H1 (cell line): ENCODE measurements around the gene REXO5. TPM values are rescaled to one million over a fixed set of nuclear protein-coding genes. Genes with fewer than 3 reads are reported as not detected.

Experiments used
- CTCF ChIA-PET: fragments of 300-600 bp; sonication (Branson Sonifier 250); formaldehyde crosslinking; loops from one replicate; lab custom pipeline; 2021; ENCODE audit not compliant: partially characterized antibody; lab: Charles Lee
- POLR2A ChIA-PET: fragments of 300-600 bp; sonication (Branson Sonifier 250); formaldehyde crosslinking; loops from one replicate; lab custom pipeline; 2021; ENCODE audit warnings: inconsistent platforms; ENCODE audit not compliant: partially characterized antibody; lab: Charles Lee
- DNase-seq, 2 experiments: peaks; one replicate each; pipeline versions ENCODE4 v3.0.0 to v3.0.0-alpha.2; 2010 to 2022; ENCODE audit warnings: low spot score in 2 of 2, low read depth in 1 of 2, mixed read lengths in 1 of 2
- FAIRE-seq: peaks from 2 replicates; lab custom pipeline; 2011; peaks lifted over from hg19 to GRCh38; lab: Jason Lieb, UNC
- H2AFZ ChIP-seq: 2 replicates; pipeline ENCODE4 v1.8.1; 2012; ENCODE audit warnings: low read length, inconsistent platforms
- H2AK5ac ChIP-seq: 2 replicates; pipeline ENCODE4 v1.6.1; 2013; ENCODE audit warnings: low read depth, low read length
- H2BK120ac ChIP-seq: replicated peaks from 2 replicates; pipeline ENCODE3; 2013; ENCODE audit warnings: low read depth, low read length, inconsistent platforms
- H2BK12ac ChIP-seq: 2 replicates; pipeline ENCODE4 v1.6.1; 2013; ENCODE audit warnings: low read depth, low read length
- H2BK15ac ChIP-seq: 2 replicates; pipeline ENCODE4 v1.6.1; 2013; ENCODE audit warnings: low read length
- H2BK20ac ChIP-seq: 2 replicates; pipeline ENCODE4 v1.6.1; 2013; ENCODE audit warnings: low read length
- H2BK5ac ChIP-seq: 2 replicates; pipeline ENCODE4 v1.6.1; 2013; ENCODE audit warnings: low read depth, low read length
- H3K14ac ChIP-seq: 2 replicates; pipeline ENCODE4 v1.6.1; 2013; ENCODE audit warnings: inconsistent platforms; ENCODE audit not compliant: insufficient read length
- H3K18ac ChIP-seq: 2 replicates; pipeline ENCODE4 v1.6.1; 2013; ENCODE audit warnings: low read length; ENCODE audit errors: extremely low read depth
- H3K23ac ChIP-seq: 2 replicates; pipeline ENCODE4 v1.6.1; 2013; ENCODE audit warnings: inconsistent platforms; ENCODE audit not compliant: insufficient read length
- H3K23me2 ChIP-seq: 2 replicates; pipeline ENCODE4 v1.6.1; 2013; ENCODE audit warnings: low read depth, low read length
- H3K27ac ChIP-seq: 2 replicates; pipeline ENCODE4 v1.6.1; 2011; ENCODE audit warnings: low read depth, low read length, inconsistent platforms
- H3K27me3 ChIP-seq, 4 experiments: replicated peaks in 1 of 4; 1 replicate in 1 of 4; 2 replicates in 3 of 4; pipeline versions ENCODE4 v1.6.1 to v1.8.1; 2011 to 2013; ENCODE audit warnings: low read length in 3 of 4, mild to moderate bottlenecking in 3 of 4, inconsistent platforms in 2 of 4, mixed read lengths in 2 of 4, moderate library complexity in 1 of 4; ENCODE audit not compliant: control insufficient read depth in 3 of 4, insufficient read depth in 3 of 4; ENCODE audit errors: extremely low read depth in 1 of 4
- H3K36me3 ChIP-seq, 4 experiments: 2 replicates each; pipeline versions ENCODE4 v1.6.1 to v1.8.1; 2011 to 2013; ENCODE audit warnings: mild to moderate bottlenecking in 4 of 4, low read length in 3 of 4, moderate library complexity in 2 of 4, control low read depth in 1 of 4, inconsistent platforms in 1 of 4; ENCODE audit not compliant: insufficient read depth in 4 of 4, control insufficient read depth in 2 of 4
- H3K4ac ChIP-seq: replicated peaks from 2 replicates; pipeline ENCODE3; 2013; ENCODE audit warnings: low read length, low read depth, mixed read lengths, inconsistent platforms; ENCODE audit not compliant: insufficient read length
- H3K4me1 ChIP-seq, 4 experiments: replicated peaks in 1 of 4; 1 replicate in 1 of 4; 2 replicates in 3 of 4; pipeline versions ENCODE4 v1.6.1 to v1.8.1; 2011 to 2013; ENCODE audit warnings: low read length in 3 of 4, inconsistent platforms in 2 of 4, mixed read lengths in 1 of 4; ENCODE audit not compliant: insufficient read depth in 4 of 4, control insufficient read depth in 3 of 4
- H3K4me2 ChIP-seq, 2 experiments: 2 replicates each; pipeline versions ENCODE4 v1.6.1 to v1.8.1; 2011 to 2013; ENCODE audit warnings: low read depth in 2 of 2, low read length in 2 of 2, control low read depth in 1 of 2, inconsistent platforms in 1 of 2, mild to moderate bottlenecking in 1 of 2; ENCODE audit not compliant: insufficient read depth in 1 of 2
- H3K4me3 ChIP-seq, 4 experiments: fragments of 200-600, 300-600 bp in 1 of 4; sonication (generic), shearing (Covaris generic), sonication (Bioruptor Twin) in 1 of 4; 2 replicates each; pipeline versions ENCODE4 v1.5.1 to v1.8.1; 2011 to 2016; ENCODE audit warnings: low read length in 4 of 4, low read depth in 3 of 4, control low read depth in 2 of 4, inconsistent platforms in 2 of 4, mild to moderate bottlenecking in 2 of 4, mixed read lengths in 1 of 4, moderate library complexity in 1 of 4; ENCODE audit not compliant: insufficient read depth in 2 of 4; ENCODE audit errors: extremely low read depth in 1 of 4
- H3K56ac ChIP-seq: replicated peaks from 2 replicates; pipeline ENCODE3; 2013; ENCODE audit warnings: low read depth, mild to moderate bottlenecking, mixed read lengths, low read length, inconsistent platforms; ENCODE audit not compliant: insufficient read length
- H3K79me1 ChIP-seq: 2 replicates; pipeline ENCODE4 v1.6.1; 2013; ENCODE audit warnings: low read depth, low read length, control low read depth
- H3K79me2 ChIP-seq, 2 experiments: 2 replicates each; pipeline versions ENCODE4 v1.6.1 to v1.8.1; 2012 to 2013; ENCODE audit warnings: low read length in 2 of 2, mild to moderate bottlenecking in 2 of 2, inconsistent platforms in 1 of 2; ENCODE audit not compliant: insufficient read depth in 2 of 2, control insufficient read depth in 1 of 2
- H3K9ac ChIP-seq, 4 experiments: replicated peaks in 1 of 4; 1 replicate in 1 of 4; 2 replicates in 3 of 4; pipeline versions ENCODE4 v1.6.1 to v1.8.1; 2011 to 2013; ENCODE audit warnings: low read depth in 3 of 4, low read length in 3 of 4, control low read depth in 2 of 4, mild to moderate bottlenecking in 2 of 4, moderate library complexity in 2 of 4, inconsistent platforms in 1 of 4; ENCODE audit errors: extremely low read depth in 1 of 4
- H3K9me3 ChIP-seq, 2 experiments: 2 replicates each; pipeline versions ENCODE4 v1.6.1 to v1.8.1; 2012 to 2013; ENCODE audit warnings: mild to moderate bottlenecking in 2 of 2, moderate library complexity in 2 of 2, control low read depth in 1 of 2, inconsistent platforms in 1 of 2, low read depth in 1 of 2, low read length in 1 of 2, mixed read lengths in 1 of 2; ENCODE audit not compliant: insufficient read depth in 2 of 2
- H4K20me1 ChIP-seq, 2 experiments: replicated peaks in 1 of 2; 2 replicates each; pipeline versions ENCODE3 to v1.8.1; 2011 to 2013; ENCODE audit warnings: inconsistent platforms in 2 of 2, low read length in 2 of 2, mild to moderate bottlenecking in 1 of 2; ENCODE audit not compliant: insufficient read depth in 2 of 2, control insufficient read depth in 1 of 2
- H4K5ac ChIP-seq: 2 replicates; pipeline ENCODE4 v1.6.1; 2013; ENCODE audit warnings: low read length, low read depth, mixed read lengths, inconsistent platforms; ENCODE audit not compliant: insufficient read length
- H4K8ac ChIP-seq: 2 replicates; pipeline ENCODE4 v1.8.0; 2013; ENCODE audit warnings: mild to moderate bottlenecking, moderate library complexity, low read length, inconsistent platforms; ENCODE audit not compliant: insufficient read depth; ENCODE audit errors: extremely low read depth
- H4K91ac ChIP-seq: replicated peaks from 2 replicates; pipeline ENCODE3; 2013; ENCODE audit warnings: low read length, mixed read lengths, inconsistent platforms; ENCODE audit not compliant: insufficient read length
- ASH2L ChIP-seq: fragments of 200-600, 300-600 bp; sonication (generic); IDR thresholded peaks from one replicate; pipeline ENCODE4 v1.7.1; 2017; ENCODE audit warnings: low read length
- BACH1 ChIP-seq: IDR thresholded peaks from 2 replicates; pipeline ENCODE4 v1.6.1; 2012; ENCODE audit warnings: low read length, improper control_type of control experiment
- CEBPB ChIP-seq: IDR thresholded peaks from 2 replicates; pipeline ENCODE4 v1.6.1; 2012; ENCODE audit warnings: low read depth, low read length
- CHD1 ChIP-seq: IDR thresholded peaks from 2 replicates; pipeline ENCODE4 v1.6.1; 2012; ENCODE audit warnings: low read depth, low read length, improper control_type of control experiment
- CTBP2 ChIP-seq: IDR thresholded peaks from 2 replicates; pipeline ENCODE4 v1.7.0; 2011; ENCODE audit warnings: borderline replicate concordance, mild to moderate bottlenecking, moderate library complexity, mixed read lengths, low read length; ENCODE audit not compliant: insufficient read depth, insufficient read length
- EP300 ChIP-seq, 2 experiments: IDR thresholded peaks; 1 replicate in 1 of 2; 2 replicates in 1 of 2; pipeline ENCODE4 v1.6.1; 2011 to 2012; ENCODE audit warnings: low read depth in 2 of 2, low read length in 2 of 2, mild to moderate bottlenecking in 2 of 2, borderline replicate concordance in 1 of 2, inconsistent platforms in 1 of 2, moderate library complexity in 1 of 2
- HDAC2 ChIP-seq, 2 experiments: fragments of 300-600 bp in 1 of 2; sonication (generic) in 1 of 2; IDR thresholded peaks; 2 replicates each; pipeline ENCODE4 v1.6.1; 2011 to 2012; ENCODE audit warnings: low read depth in 2 of 2, low read length in 2 of 2, mild to moderate bottlenecking in 2 of 2, moderate library complexity in 2 of 2, borderline replicate concordance in 1 of 2, inconsistent platforms in 1 of 2
- KDM4A ChIP-seq: IDR thresholded peaks from one replicate; pipeline ENCODE4 v1.7.1; 2012; ENCODE audit warnings: low read depth, mild to moderate bottlenecking, moderate library complexity, low read length, inconsistent platforms; ENCODE audit not compliant: severe bottlenecking
- NRF1 ChIP-seq: IDR thresholded peaks from 2 replicates; pipeline ENCODE4 v1.6.1; 2011; ENCODE audit warnings: mild to moderate bottlenecking, low read depth, low read length, improper control_type of control experiment
- RBBP5 ChIP-seq: IDR thresholded peaks from 2 replicates; pipeline ENCODE4 v1.7.1; 2012; ENCODE audit warnings: low read depth, mild to moderate bottlenecking, inconsistent platforms, low read length, moderate library complexity, borderline replicate concordance
- RFX5 ChIP-seq: IDR thresholded peaks from 2 replicates; pipeline ENCODE4 v1.6.1; 2011; ENCODE audit warnings: low read depth, low read length, improper control_type of control experiment, borderline replicate concordance
- SIRT6 ChIP-seq: IDR thresholded peaks from one replicate; pipeline ENCODE4 v1.7.1; 2012; ENCODE audit warnings: low read length, inconsistent platforms
- WGBS, 2 experiments: shearing (Covaris generic) in 1 of 2; methylation state at CpG; one replicate each; pipeline versions ENCODE4 v1.1.6 to v1.1.7; 2013 to 2015; ENCODE audit warnings: low lambda C conversion rate in 2 of 2, mixed read lengths in 2 of 2, inconsistent platforms in 1 of 2, low coverage in 1 of 2, missing lambda C conversion rate in 1 of 2; ENCODE audit not compliant: insufficient replicate concordance in 2 of 2, insufficient coverage in 1 of 2, insufficient read length in 1 of 2; ENCODE audit errors: extremely low coverage in 1 of 2, missing lambda C conversion rate in 1 of 2; 5-methylcytosine and 5-hydroxymethylcytosine counted together
- polyA plus RNA-seq, 7 experiments: library from polyadenylated mRNA; depleted of rRNA in 3 of 7; stranded (reverse) in 5 of 7; unstranded in 2 of 7; fragments of >200 nt in 5 of 7; fragments of 200-250 nt in 2 of 7; gene quantifications; 1 replicate in 5 of 7; 2 replicates in 1 of 7; 4 replicates in 1 of 7; pipeline versions ENCODE4 v1.2.1 to v1.2.3, GENCODE V29; 2011 to 2013; ENCODE audit warnings: missing spikeins in 2 of 7, mixed read lengths in 2 of 7
- total RNA-seq: library from RNA; stranded (reverse); fragmentation: NEBNext Ultra II Directional; extraction: Animal tissue kit (Norgen Biotek cat#: 25700); gene quantifications from 2 replicates; pipeline ENCODE4 v1.2.1, GENCODE V29; 2021

REXO5 gene
- total and polyA plus RNA-seq, 2 of the 8 experiments (the other 6 are each of a cell fraction or from before 2014, with no cell fraction given): 2.4 to 8.9 TPM

DNA sequence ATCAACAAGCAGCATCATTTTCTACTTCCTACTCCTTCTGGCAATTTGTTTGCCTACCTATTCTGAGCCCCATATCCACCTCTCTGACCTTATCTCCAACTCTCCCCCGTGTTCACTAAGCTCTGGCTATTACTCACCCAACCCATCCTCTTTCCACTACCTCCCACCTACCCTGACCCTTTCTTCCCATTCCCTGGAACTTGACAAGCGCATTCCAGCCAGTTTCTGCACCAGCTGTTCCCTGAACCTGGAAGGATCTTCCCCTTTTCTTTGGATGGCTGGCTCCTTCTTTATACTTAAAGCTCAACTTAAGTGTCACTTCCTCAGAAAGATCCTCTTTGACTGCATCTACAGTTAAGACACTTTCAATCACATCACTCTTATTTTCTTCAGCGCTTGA lies 91.6 kb downstream of the REXO5 start:
- H3K36me3 ChIP-seq: peaks cover 0 to 13% (median 5%) of the 10 kb centered on the region in 4 experiments; a peak in 4 of 8 replicates
- H3K4me2 ChIP-seq: no peak overlapping the region
- H4K91ac ChIP-seq: no peak overlapping the region
- H3K79me1 ChIP-seq: peaks cover 6% of the 10 kb centered on the region
- peaks cover 6% of the 10 kb centered on the region; the same call in 1 of the 2 replicates for H3K23me2 ChIP-seq
- H3K14ac ChIP-seq: no peak overlapping the region
- no peak overlapping the region for H3K9ac ChIP-seq
- H2BK120ac ChIP-seq: no peak overlapping the region
- H3K23ac ChIP-seq: no peak overlapping the region
- H3K9me3 ChIP-seq: no peaks in the 10 kb centered on the region
- no peak overlapping the region for H2BK12ac ChIP-seq
- H4K20me1 ChIP-seq: no peaks in the 10 kb centered on the region
- no peak overlapping the region for H2AK5ac ChIP-seq
- no peak overlapping the region for H2BK20ac ChIP-seq
- H3K4me1 ChIP-seq: peaks cover 0 to 6% (median under 1%) of the 10 kb centered on the region in 4 experiments; a peak in 1 of 7 replicates
- peaks cover 6 to 77% of the 10 kb centered on the region in 2 experiments; a peak in 2 of 4 replicates for H3K79me2 ChIP-seq
- H3K18ac ChIP-seq: no peak overlapping the region
- DNase-seq: no peak
- no peak overlapping the region for H2BK5ac ChIP-seq
- ChIA-PET CTCF (interaction anchor here (1.0 to 2.3 kb wide), 5 partner anchors 9 to 103 kb away, joined by 3 to 7 read pairs (median 3); no protein-coding TSS in a partner anchor), POLR2A (interaction anchor here (1.1 to 1.2 kb wide), 2 partner anchors 12 to 32 kb away, joined by 3 to 4 read pairs; no protein-coding TSS in a partner anchor)
- H3K4ac ChIP-seq: no peak overlapping the region
- H3K27ac ChIP-seq: no peak overlapping the region
- H2BK15ac ChIP-seq: no peak overlapping the region
- H3K4me3 ChIP-seq: no peak overlapping the region
- H3K56ac ChIP-seq: no peak overlapping the region
- WGBS, 2 experiments: 78% methylated on average over 3 of the region's 3 CpGs; no CpG with 5 or more reads in 1 of the 2 experiments
- no peaks in the 10 kb centered on the region for H3K27me3 ChIP-seq
- FAIRE-seq: no peak
- no peak overlapping the region for H4K8ac ChIP-seq
- H4K5ac ChIP-seq: no peak overlapping the region
- no peak overlapping the region for H2AFZ ChIP-seq
- TF ChIP-seq RFX5: no peak
- no peak for TF ChIP-seq EP300 (IDR thresholded peaks at IDR 0.05; ENCODE audit: borderline replicate concordance in 1 of 2, low read depth in 2 of 2, low read length in 2 of 2)
- no peak for TF ChIP-seq HDAC2 (IDR thresholded peaks at IDR 0.05; ENCODE audit: borderline replicate concordance in 1 of 2, low read depth in 2 of 2, low read length in 2 of 2)
- no peak for TF ChIP-seq RBBP5
- no peak for TF ChIP-seq NRF1
- no peak for TF ChIP-seq CTBP2
- no peak for TF ChIP-seq KDM4A
- TF ChIP-seq CHD1: no peak
- TF ChIP-seq SIRT6: no peak
- TF ChIP-seq CEBPB: no peak
- no peak for TF ChIP-seq ASH2L
- TF ChIP-seq BACH1: no peak
